OCI-M1 (cell line): ENCODE results near the gene INF2.

Experiments
- DNase-seq: peaks from one replicate; lab custom pipeline; 2025; lab: John Stamatoyannopoulos, UW

The INF2 gene

GRCh38 chr14:104734991-104735779 is 45.8 kb downstream of the INF2 start:
- no peak for DNase-seq

- no peak for DNase-seq
Observed at GRCh38 chr14:104735830-104736642, 46.6 kb downstream of the INF2 start.

GRCh38 chr14:104738375-104739019 is 49.1 kb downstream of the INF2 start:
- DNase-seq, result no peak

- DNase-seq, result no peak
Observed at GRCh38 chr14:104739026-104739425, 49.6 kb downstream of the INF2 start.

- DNase-seq, result no peak
Observed at GRCh38 chr14:104739546-104740516, 50.4 kb downstream of the INF2 start.

GRCh38 chr14:104741108-104741802 is 51.8 kb downstream of the INF2 start:
- DNase-seq, result no peak

- DNase-seq, result no peak
Observed at GRCh38 chr14:104741803-104742251, 52.4 kb downstream of the INF2 start.

- no peak for DNase-seq
Observed at GRCh38 chr14:104742586-104743455, 53.4 kb downstream of the INF2 start.

- DNase-seq, result no peak
Observed at GRCh38 chr14:104743461-104744380, 54.3 kb downstream of the INF2 start.

GRCh38 chr14:104744484-104744883 is 55.1 kb downstream of the INF2 start:
- no peak for DNase-seq

GRCh38 chr14:104745431-104745830 is 56.0 kb downstream of the INF2 start:
- no peak for DNase-seq

- no peak for DNase-seq
Observed at GRCh38 chr14:104746071-104746545, 56.7 kb downstream of the INF2 start.

GRCh38 chr14:104746934-104747481 is 57.6 kb downstream of the INF2 start:
- DNase-seq, result no peak

- no peak for DNase-seq
Observed at GRCh38 chr14:104747876-104748275, 58.5 kb downstream of the INF2 start.

- no peak for DNase-seq
Observed at GRCh38 chr14:104749111-104749649, 59.8 kb downstream of the INF2 start.

GRCh38 chr14:104750056-104750752 is 60.8 kb downstream of the INF2 start:
- no peak for DNase-seq

GRCh38 chr14:104750753-104751057 is 61.3 kb downstream of the INF2 start:
- DNase-seq, result peak; percentile 14
